Bladder microvascular endothelial cell (primary cell): ENCODE results near the gene ABTB2. TPM values are rescaled to one million over a fixed set of nuclear protein-coding genes. Genes with fewer than 3 reads are reported as not detected.

Source experiments
- total RNA-seq: library from RNA; depleted of rRNA; stranded (reverse); fragments of >200 nt; gene quantifications from 2 replicates; pipeline ENCODE4 v1.2.3, GENCODE V29; 2014

The ABTB2 gene
- total RNA-seq = 0.49 and 0.57 TPM in 2 replicates

GRCh38 chr11:34357701-34358257 lies at the start of gene ABTB2:
TSS of gene ABTB2 (minus strand) at chr11:34358010.

GRCh38 chr11:34105079-34105956 lies 252.5 kb downstream of the ABTB2 start, which contains the start of gene NAT10:
TSS of gene NAT10 (plus strand) at chr11:34105629. CDS start at chr11:34108226, 2,597 bp downstream.

Other genes starting within 250 kb of the ABTB2 start
- gene CAT, start 80.9 kb upstream of the ABTB2 start, total RNA-seq = 40.3 and 69.5 TPM in 2 replicates
- gene ELF5, start 155.8 kb upstream of the ABTB2 start, total RNA-seq = not detected in 2 replicates